GM23338 (cell line): ENCODE data around the gene PGM1. TPM values are rescaled to one million over a fixed set of nuclear protein-coding genes. Genes with fewer than 3 reads are reported as not detected.

Source experiments
- ATAC-seq: fragments of 200-7000 bp; cut with Tn5 transposase; 3 replicates; pipeline ENCODE4 v1.9.1; 2020
- DNase-seq: peaks from one replicate; pipeline ENCODE4 v3.0.0-alpha.2; 2015; ENCODE audit warnings: low spot score
- H2AFZ ChIP-seq: fragments of 200-600 bp; sonication (generic); 2 replicates; pipeline ENCODE4 v1.8.0; 2016; ENCODE audit warnings: antibody characterized with exemption, mild to moderate bottlenecking, moderate library complexity
- H3F3A ChIP-seq: fragments of 200-600 bp; sonication (generic); replicated peaks from 2 replicates; pipeline ENCODE4 v1.8.0; 2017; ENCODE audit warnings: antibody characterized with exemption, mixed run types, low read depth
- H3K27ac ChIP-seq: fragments of 200-600 bp; sonication (generic); 2 replicates; pipeline ENCODE4 v1.6.1; 2016; ENCODE audit warnings: low read depth
- H3K27me3 ChIP-seq: fragments of 200-600 bp; sonication (generic); 2 replicates; pipeline ENCODE4 v1.8.0; 2016; ENCODE audit warnings: mild to moderate bottlenecking, mixed run types, moderate library complexity; ENCODE audit not compliant: insufficient read depth
- H3K36me3 ChIP-seq: fragments of 200-600 bp; sonication (generic); 2 replicates; pipeline ENCODE4 v1.8.0; 2016; ENCODE audit warnings: mild to moderate bottlenecking; ENCODE audit not compliant: insufficient read depth
- H3K4me1 ChIP-seq: fragments of 200-600 bp; sonication (generic); 2 replicates; pipeline ENCODE4 v1.8.0; 2016; ENCODE audit warnings: mild to moderate bottlenecking, moderate library complexity; ENCODE audit not compliant: insufficient read depth
- H3K4me2 ChIP-seq: fragments of 200-600 bp; sonication (generic); 2 replicates; pipeline ENCODE4 v1.7.1; 2017; ENCODE audit warnings: mixed run types
- H3K4me3 ChIP-seq: fragments of 200-600 bp; sonication (generic); 2 replicates; pipeline ENCODE4 v1.6.1; 2016; ENCODE audit warnings: mixed run types
- H3K79me2 ChIP-seq: fragments of 200-600 bp; sonication (generic); replicated peaks from 2 replicates; pipeline ENCODE4 v1.8.0; 2017; ENCODE audit warnings: mild to moderate bottlenecking; ENCODE audit not compliant: insufficient read depth
- H3K9me2 ChIP-seq: fragments of 200-600 bp; sonication (generic); 2 replicates; pipeline ENCODE4 v1.8.0; 2017; ENCODE audit not compliant: insufficient read depth
- H4K20me1 ChIP-seq: fragments of 200-600 bp; sonication (generic); replicated peaks from 2 replicates; pipeline ENCODE4 v1.8.0; 2017; ENCODE audit warnings: mild to moderate bottlenecking; ENCODE audit not compliant: insufficient read depth
- H3K27ac Mint-ChIP-seq: 2 replicates; pipeline ENCODE4 v1.8.0; 2020; ENCODE audit warnings: inconsistent platforms, mild to moderate bottlenecking, moderate library complexity, mixed read lengths
- H3K27me3 Mint-ChIP-seq: 3 replicates; pipeline ENCODE4 v1.8.0; 2022; ENCODE audit warnings: low read depth, mild to moderate bottlenecking, moderate library complexity, mixed read lengths, inconsistent platforms; ENCODE audit not compliant: insufficient read depth, poor library complexity
- H3K36me3 Mint-ChIP-seq: 3 replicates; pipeline ENCODE4 v1.8.0; 2021; ENCODE audit warnings: low read depth, mild to moderate bottlenecking, inconsistent platforms, moderate library complexity, mixed read lengths
- H3K4me1 Mint-ChIP-seq: 3 replicates; pipeline ENCODE4 v1.8.0; 2020; ENCODE audit warnings: mild to moderate bottlenecking, inconsistent platforms, mixed read lengths
- H3K4me3 Mint-ChIP-seq: 3 replicates; pipeline ENCODE4 v1.8.0; 2021; ENCODE audit warnings: moderate library complexity, mild to moderate bottlenecking, inconsistent platforms, mixed read lengths
- H3K9me3 Mint-ChIP-seq: 3 replicates; pipeline ENCODE4 v1.8.0; 2020; ENCODE audit warnings: moderate library complexity, mild to moderate bottlenecking, inconsistent platforms, mixed read lengths
- CREB1 ChIP-seq: fragments of 250-450 bp; sonication (Bioruptor Pico); IDR thresholded peaks from 2 replicates; pipeline ENCODE4 v1.5.0; 2020; ENCODE audit warnings: low read depth, mild to moderate bottlenecking, moderate library complexity
- EZH2 ChIP-seq: fragments of 200-600 bp; sonication (generic); IDR thresholded peaks from one replicate; pipeline ENCODE4 v1.8.0; 2017; ENCODE audit warnings: antibody characterized with exemption, mild to moderate bottlenecking, low read depth; ENCODE audit not compliant: unreplicated experiment
- JUNB ChIP-seq: IDR thresholded peaks from one replicate; pipeline ENCODE4 v1.6.1; 2016; ENCODE audit warnings: antibody characterized with exemption; ENCODE audit not compliant: unreplicated experiment
- NANOG ChIP-seq: IDR thresholded peaks from 2 replicates; pipeline ENCODE4 v1.6.1; 2016; ENCODE audit warnings: antibody characterized with exemption, borderline replicate concordance
- POLR2AphosphoS5 ChIP-seq: IDR thresholded peaks from 2 replicates; pipeline ENCODE4 v1.6.1; 2016; ENCODE audit warnings: antibody characterized with exemption, low read depth
- polyA plus RNA-seq: library from polyadenylated mRNA; unstranded; fragments of >200 nt; fragmentation: Nextera tagmentation; extraction: Ambion mirVana; gene quantifications from 2 replicates; pipeline ENCODE4 v1.2.1, GENCODE V29; 2016
- total RNA-seq: library from RNA; depleted of rRNA; stranded (reverse); fragments of >200 nt; shearing (Covaris generic); gene quantifications from 2 replicates; pipeline ENCODE4 v1.2.3, GENCODE V29; 2014
- TF ChIP-seq, protein P1 (sequence below): fragments of 250-450 bp; sonication (Bioruptor Pico); IDR thresholded peaks from 2 replicates; pipeline ENCODE4 v1.5.0; 2020; ENCODE audit warnings: mild to moderate bottlenecking, moderate library complexity
- TF ChIP-seq, protein P2 (sequence below), 2 experiments: fragments of 200-600 bp in 1 of 2; sonication (generic) in 1 of 2; conservative IDR thresholded peaks; 2 replicates each; pipeline versions ENCODE4 v1.5.1 to v1.6.1; 2016 to 2017; ENCODE audit warnings: antibody characterized with exemption in 2 of 2, low read depth in 2 of 2, mild to moderate bottlenecking in 2 of 2, moderate library complexity in 1 of 2

The PGM1 gene
- total and polyA plus RNA-seq, 2 experiments from 2014 or later = 20.9 to 71.9 TPM

DNA sequence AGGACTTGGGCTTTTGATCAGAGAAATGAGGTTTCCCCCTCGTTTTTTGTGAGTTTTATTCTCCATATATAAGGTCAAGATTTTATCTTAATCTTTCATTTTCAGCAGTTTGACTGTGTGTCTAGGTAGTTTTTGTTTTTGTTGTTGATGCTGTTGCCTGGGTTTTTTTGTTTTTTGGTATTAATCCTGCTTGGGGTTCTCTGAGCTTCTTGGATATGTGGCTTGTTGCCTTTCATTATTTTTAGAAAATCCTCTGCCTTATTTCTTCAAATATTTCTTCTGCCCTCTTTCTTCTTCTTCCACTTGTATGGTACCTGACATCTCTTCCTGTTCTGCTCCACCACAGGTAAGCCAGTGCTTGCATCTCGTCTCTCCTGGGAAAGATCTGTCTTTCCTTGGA is 44.9 kb upstream of the PGM1 start:
- H3K4me1 ChIP-seq = peaks cover 3% of the 10 kb centered on the region; the same call in 1 of the 2 replicates
- no peaks in the 10 kb centered on the region for H3K9me2 ChIP-seq
- ATAC-seq = no peak
- Mint-ChIP-seq H3K4me3 (no peak overlapping the region), H3K27ac (no peak overlapping the region), H3K36me3 (no peaks in the 10 kb centered on the region), H3K4me1 (no peaks in the 10 kb centered on the region), H3K27me3 (peaks cover 2% of the 10 kb centered on the region), H3K9me3 (no peaks in the 10 kb centered on the region)
- H3K4me2 ChIP-seq = no peak overlapping the region
- TF ChIP-seq EZH2 (no peak), POLR2AphosphoS5 (no peak), CREB1 (CRISPR knock-in tag) (no peak), JUNB (no peak), NANOG (no peak)
- TF ChIP-seq, protein P1, sequence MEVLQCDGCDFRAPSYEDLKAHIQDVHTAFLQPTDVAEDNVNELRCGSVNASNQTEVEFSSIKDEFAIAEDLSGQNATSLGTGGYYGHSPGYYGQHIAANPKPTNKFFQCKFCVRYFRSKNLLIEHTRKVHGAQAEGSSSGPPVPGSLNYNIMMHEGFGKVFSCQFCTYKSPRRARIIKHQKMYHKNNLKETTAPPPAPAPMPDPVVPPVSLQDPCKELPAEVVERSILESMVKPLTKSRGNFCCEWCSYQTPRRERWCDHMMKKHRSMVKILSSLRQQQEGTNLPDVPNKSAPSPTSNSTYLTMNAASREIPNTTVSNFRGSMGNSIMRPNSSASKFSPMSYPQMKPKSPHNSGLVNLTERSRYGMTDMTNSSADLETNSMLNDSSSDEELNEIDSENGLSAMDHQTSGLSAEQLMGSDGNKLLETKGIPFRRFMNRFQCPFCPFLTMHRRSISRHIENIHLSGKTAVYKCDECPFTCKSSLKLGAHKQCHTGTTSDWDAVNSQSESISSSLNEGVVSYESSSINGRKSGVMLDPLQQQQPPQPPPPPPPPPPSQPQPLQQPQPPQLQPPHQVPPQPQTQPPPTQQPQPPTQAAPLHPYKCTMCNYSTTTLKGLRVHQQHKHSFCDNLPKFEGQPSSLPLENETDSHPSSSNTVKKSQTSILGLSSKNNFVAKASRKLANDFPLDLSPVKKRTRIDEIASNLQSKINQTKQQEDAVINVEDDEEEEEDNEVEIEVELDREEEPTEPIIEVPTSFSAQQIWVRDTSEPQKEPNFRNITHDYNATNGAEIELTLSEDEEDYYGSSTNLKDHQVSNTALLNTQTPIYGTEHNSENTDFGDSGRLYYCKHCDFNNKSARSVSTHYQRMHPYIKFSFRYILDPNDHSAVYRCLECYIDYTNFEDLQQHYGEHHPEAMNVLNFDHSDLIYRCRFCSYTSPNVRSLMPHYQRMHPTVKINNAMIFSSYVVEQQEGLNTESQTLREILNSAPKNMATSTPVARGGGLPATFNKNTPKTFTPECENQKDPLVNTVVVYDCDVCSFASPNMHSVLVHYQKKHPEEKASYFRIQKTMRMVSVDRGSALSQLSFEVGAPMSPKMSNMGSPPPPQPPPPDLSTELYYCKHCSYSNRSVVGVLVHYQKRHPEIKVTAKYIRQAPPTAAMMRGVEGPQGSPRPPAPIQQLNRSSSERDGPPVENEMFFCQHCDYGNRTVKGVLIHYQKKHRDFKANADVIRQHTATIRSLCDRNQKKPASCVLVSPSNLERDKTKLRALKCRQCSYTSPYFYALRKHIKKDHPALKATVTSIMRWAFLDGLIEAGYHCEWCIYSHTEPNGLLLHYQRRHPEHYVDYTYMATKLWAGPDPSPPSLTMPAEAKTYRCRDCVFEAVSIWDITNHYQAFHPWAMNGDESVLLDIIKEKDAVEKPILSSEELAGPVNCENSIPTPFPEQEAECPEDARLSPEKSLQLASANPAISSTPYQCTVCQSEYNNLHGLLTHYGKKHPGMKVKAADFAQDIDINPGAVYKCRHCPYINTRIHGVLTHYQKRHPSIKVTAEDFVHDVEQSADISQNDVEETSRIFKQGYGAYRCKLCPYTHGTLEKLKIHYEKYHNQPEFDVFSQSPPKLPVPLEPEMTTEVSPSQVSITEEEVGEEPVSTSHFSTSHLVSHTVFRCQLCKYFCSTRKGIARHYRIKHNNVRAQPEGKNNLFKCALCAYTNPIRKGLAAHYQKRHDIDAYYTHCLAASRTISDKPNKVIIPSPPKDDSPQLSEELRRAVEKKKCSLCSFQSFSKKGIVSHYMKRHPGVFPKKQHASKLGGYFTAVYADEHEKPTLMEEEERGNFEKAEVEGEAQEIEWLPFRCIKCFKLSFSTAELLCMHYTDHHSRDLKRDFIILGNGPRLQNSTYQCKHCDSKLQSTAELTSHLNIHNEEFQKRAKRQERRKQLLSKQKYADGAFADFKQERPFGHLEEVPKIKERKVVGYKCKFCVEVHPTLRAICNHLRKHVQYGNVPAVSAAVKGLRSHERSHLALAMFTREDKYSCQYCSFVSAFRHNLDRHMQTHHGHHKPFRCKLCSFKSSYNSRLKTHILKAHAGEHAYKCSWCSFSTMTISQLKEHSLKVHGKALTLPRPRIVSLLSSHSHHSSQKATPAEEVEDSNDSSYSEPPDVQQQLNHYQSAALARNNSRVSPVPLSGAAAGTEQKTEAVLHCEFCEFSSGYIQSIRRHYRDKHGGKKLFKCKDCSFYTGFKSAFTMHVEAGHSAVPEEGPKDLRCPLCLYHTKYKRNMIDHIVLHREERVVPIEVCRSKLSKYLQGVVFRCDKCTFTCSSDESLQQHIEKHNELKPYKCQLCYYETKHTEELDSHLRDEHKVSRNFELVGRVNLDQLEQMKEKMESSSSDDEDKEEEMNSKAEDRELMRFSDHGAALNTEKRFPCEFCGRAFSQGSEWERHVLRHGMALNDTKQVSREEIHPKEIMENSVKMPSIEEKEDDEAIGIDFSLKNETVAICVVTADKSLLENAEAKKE (CRISPR knock-in tag) = no peak
- TF ChIP-seq, protein P2, sequence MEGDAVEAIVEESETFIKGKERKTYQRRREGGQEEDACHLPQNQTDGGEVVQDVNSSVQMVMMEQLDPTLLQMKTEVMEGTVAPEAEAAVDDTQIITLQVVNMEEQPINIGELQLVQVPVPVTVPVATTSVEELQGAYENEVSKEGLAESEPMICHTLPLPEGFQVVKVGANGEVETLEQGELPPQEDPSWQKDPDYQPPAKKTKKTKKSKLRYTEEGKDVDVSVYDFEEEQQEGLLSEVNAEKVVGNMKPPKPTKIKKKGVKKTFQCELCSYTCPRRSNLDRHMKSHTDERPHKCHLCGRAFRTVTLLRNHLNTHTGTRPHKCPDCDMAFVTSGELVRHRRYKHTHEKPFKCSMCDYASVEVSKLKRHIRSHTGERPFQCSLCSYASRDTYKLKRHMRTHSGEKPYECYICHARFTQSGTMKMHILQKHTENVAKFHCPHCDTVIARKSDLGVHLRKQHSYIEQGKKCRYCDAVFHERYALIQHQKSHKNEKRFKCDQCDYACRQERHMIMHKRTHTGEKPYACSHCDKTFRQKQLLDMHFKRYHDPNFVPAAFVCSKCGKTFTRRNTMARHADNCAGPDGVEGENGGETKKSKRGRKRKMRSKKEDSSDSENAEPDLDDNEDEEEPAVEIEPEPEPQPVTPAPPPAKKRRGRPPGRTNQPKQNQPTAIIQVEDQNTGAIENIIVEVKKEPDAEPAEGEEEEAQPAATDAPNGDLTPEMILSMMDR (conservative IDR thresholded peaks at IDR 0.05; ENCODE audit: low read depth in 2 of 2) = no peak
- H3K79me2 ChIP-seq = no peaks in the 10 kb centered on the region
- DNase-seq = no peak
- no peak overlapping the region for H3K27ac ChIP-seq
- H4K20me1 ChIP-seq = no peaks in the 10 kb centered on the region
- H3K4me3 ChIP-seq = no peak overlapping the region
- H2AFZ ChIP-seq = no peak overlapping the region
- H3K27me3 ChIP-seq = no peaks in the 10 kb centered on the region
- H3F3A ChIP-seq = no peaks in the 10 kb centered on the region
- H3K36me3 ChIP-seq = no peaks in the 10 kb centered on the region
